Measurements from ENCODE around the gene CREB3L1.
"Not testable (repeated sequence)": the region's sequence is repeated elsewhere in the genome, so short reads cannot be mapped to it uniquely, and the experiment has no call there.

The CREB3L1 gene

DNA sequence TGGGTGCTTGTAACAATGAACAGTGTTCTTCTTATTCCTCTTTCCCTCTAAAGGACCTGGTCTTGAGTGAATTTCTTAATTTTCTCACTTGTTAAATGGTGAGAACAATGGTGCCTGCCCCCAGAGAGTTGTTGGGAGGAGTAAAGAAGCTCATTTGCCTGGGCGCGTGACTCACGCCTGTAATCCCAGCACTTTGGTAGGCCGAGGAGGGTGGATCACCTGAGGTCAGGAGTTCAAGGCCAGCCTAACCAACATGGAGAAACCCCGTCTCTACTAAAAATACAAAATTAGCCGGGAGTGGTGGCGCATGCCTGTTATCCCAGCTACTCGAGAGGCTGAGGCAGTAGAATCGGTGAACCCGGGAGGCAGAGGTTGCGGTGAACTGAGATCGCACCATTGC is 26.6 kb downstream of the CREB3L1 start:
- H3K36me3 Mint-ChIP-seq (ENCODE audit: low read depth); H3K4me3 Mint-ChIP-seq; H3K27ac Mint-ChIP-seq; H3K27me3 Mint-ChIP-seq; H3K9me3 Mint-ChIP-seq; intact Hi-C loops (cut with micrococcal nuclease): not testable (repeated sequence)
- H3K4me1 Mint-ChIP-seq (ENCODE audit: low read depth): peaks cover 42% of the 10 kb centered on the region

DNA sequence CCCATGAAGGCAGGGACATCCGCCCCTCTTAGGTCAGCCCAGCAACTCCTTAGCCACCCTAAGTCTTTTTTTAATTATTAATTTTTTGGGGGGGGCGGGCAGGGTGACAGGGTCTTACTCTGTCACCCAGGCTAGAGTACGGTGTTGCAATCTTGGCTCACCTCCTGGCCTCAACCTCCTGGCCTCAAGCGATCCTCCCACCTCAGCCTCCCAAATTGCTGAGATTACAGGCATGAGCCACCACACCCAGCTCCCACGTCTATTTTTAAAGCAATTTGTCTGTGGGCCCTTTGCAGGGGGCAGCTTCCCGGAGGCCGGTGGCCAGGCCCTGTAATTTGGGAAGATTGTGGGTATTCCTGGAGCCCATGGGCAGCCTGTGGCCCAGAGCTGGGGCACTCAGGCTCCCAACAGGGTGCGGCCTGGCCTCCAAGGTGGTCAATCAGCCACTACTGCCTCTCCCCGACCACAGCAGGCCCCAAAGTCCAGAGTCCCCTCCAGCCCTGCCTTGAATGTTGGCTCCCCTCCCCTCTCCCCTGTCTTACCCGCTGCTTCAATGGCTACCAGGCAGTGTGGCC is 27.2 kb downstream of the CREB3L1 start:
- no peaks in the 10 kb centered on the region for H3K36me3 Mint-ChIP-seq (ENCODE audit: low read depth)
- H3K4me1 Mint-ChIP-seq (ENCODE audit: low read depth): peaks cover 42% of the 10 kb centered on the region
- H3K27me3 Mint-ChIP-seq: peaks cover 5% of the 10 kb centered on the region
- H3K9me3 Mint-ChIP-seq: no peaks in the 10 kb centered on the region
- H3K4me3 Mint-ChIP-seq: no peak overlapping the region
- intact Hi-C loops (cut with micrococcal nuclease): no loop called here
- peak overlapping the region; percentile 56 for H3K27ac Mint-ChIP-seq

DNA sequence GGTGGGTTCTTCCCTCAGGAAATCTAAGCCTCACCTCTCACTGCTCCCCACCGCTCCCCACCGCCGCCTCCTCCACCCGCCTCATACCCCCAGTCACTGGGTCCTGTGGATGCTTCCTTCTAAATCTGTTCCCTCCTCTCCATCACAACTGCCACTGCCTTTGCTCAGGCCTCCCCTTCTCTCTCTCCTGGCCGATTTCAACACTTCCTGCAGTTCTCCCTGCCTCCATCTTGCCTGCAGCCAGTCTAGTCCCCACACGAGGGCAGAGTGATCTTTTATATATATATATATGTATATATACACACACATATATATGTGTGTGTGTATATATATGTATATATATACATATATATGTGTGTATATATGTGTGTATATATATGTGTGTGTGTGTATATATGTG is 27.8 kb downstream of the CREB3L1 start:
- Mint-ChIP-seq H3K4me1 (ENCODE audit: low read depth) (peaks cover 42% of the 10 kb centered on the region), H3K27me3 (peaks cover 5% of the 10 kb centered on the region), H3K9me3 (no peaks in the 10 kb centered on the region), H3K36me3 (ENCODE audit: low read depth) (no peaks in the 10 kb centered on the region), H3K27ac (peak overlapping the region; percentile 56), H3K4me3 (no peak overlapping the region)
- intact Hi-C loops (cut with micrococcal nuclease): no loop called here

DNA sequence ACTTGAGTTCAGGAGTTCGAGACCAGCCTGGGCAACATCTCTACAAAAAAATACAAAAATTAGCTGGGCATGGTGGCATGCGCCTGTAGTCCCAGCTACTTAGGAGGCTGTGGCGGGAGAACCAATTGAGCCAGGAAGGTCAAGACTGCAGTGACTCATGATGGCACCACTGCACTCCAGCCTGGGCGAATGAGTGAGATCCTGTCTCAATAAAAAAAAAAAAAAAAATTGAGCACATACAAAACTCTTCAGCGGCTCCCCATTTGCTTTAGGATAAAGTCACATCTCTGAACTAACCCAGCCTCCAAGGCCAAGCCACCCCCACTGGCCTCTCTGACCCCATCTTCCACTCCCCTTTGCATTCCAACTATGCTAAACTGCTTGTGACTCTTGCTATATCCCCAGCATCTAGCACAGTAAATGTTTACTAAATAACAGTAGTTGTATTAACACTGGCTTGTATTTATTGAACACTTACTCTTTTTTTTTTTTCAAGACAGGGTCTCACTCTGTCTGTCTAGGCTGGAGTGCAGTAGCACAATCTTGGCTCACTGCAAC is 28.9 kb downstream of the CREB3L1 start:
- Mint-ChIP-seq H3K27ac (no peak overlapping the region), H3K4me3 (peak overlapping the region; percentile 30), H3K27me3 (peaks cover 5% of the 10 kb centered on the region), H3K36me3 (ENCODE audit: low read depth) (no peaks in the 10 kb centered on the region), H3K9me3 (no peaks in the 10 kb centered on the region), H3K4me1 (ENCODE audit: low read depth) (peaks cover 42% of the 10 kb centered on the region)
- intact Hi-C loops (cut with micrococcal nuclease): no loop called here

DNA sequence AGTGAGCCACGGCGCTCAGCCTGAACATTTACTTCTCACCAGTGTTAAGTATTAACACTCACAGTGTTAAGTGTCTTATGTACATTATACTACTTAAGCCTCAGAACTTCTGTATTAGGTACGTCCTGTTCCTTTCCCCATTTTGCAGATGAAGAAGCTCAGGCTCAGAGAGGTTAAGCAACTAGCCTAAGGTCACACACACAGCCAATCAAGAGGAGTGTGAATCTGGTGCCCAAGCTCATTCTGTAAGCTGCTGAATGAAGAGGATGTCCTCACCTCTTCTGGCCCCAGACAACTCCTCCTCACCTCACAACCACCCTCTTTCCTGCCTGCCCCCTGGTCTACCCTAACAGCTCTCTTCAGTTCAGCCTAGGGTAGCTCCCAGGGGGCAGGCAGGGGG is 29.9 kb downstream of the CREB3L1 start:
- no peaks in the 10 kb centered on the region for H3K9me3 Mint-ChIP-seq
- no peak overlapping the region for H3K4me3 Mint-ChIP-seq
- peaks cover 39% of the 10 kb centered on the region for H3K4me1 Mint-ChIP-seq (ENCODE audit: low read depth)
- intact Hi-C loops (cut with micrococcal nuclease): no loop called here
- no peak overlapping the region for H3K27ac Mint-ChIP-seq
- H3K36me3 Mint-ChIP-seq (ENCODE audit: low read depth): no peaks in the 10 kb centered on the region
- peaks cover 5% of the 10 kb centered on the region for H3K27me3 Mint-ChIP-seq

DNA sequence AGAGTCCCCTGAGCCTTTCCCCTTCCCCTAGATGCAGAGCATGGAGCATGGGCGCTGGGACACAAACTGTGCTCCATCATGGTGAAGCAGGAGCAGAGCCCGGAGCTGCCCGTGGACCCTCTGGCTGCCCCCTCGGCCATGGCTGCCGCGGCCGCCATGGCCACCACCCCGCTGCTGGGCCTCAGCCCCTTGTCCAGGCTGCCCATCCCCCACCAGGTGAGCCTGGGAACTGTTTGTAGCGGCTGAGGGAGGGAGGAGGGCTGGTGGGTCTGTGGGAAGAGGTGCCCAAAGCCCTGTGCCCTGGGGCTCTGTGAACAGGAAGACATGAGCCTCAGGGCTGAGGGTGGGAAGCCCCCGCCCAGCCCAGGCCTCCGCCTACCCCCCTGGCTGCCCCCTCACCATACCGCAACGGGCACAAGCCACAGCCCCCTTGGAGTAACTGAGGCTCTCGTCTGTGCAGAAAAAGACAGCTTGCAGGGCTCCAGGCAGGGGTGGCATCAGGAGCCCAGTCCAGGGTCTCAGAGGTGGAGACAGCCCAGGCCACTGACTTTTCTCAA is 30.4 kb downstream of the CREB3L1 start:
- Mint-ChIP-seq H3K4me3 (no peak overlapping the region), H3K4me1 (ENCODE audit: low read depth) (peaks cover 34% of the 10 kb centered on the region), H3K9me3 (no peaks in the 10 kb centered on the region), H3K36me3 (ENCODE audit: low read depth) (no peaks in the 10 kb centered on the region), H3K27me3 (peaks cover 5% of the 10 kb centered on the region), H3K27ac (no peak overlapping the region)
- intact Hi-C loops (cut with micrococcal nuclease): loop anchor here (1.0 kb wide), 1 partner anchor 69 kb away; no protein-coding TSS in a partner anchor

DNA sequence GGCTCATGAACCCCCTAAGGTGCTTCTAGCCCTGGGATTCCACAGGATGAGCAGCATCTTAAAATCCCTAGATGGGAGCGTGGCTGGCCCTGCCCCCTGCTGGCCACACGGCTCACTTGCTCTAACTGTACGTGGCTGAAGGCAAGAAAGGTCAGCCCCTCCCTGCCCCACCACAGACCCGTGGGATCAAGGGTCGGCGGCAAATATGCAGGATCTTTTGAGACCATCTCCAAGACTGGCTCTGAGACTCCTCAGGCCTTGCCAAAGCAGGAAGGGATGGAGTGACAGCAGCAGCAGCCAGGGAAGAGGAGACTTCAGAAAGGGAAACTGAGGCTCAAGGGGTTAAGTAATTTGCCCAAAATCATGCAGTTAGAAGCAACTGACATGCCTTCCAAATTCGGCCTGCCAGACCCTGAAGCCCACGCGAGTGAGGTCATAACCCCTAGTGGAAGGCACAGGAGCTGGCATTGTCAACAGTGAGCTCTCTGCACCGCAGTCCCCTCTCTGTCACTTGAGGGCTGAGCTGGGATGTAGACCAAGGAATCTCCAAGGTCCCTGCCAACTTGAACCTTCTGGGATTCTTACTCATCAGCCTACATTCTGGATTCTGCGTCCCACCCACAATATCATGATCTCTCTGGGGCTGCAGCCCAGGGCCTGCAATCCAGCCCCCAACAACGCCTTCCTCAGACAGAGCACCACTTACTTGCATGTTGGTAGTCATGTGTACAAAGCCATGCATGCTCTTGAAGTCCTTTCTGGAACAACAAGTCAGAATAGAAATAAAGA is 31.4 kb downstream of the CREB3L1 start:
- peaks cover 5% of the 10 kb centered on the region for H3K27me3 Mint-ChIP-seq
- intact Hi-C loops (cut with micrococcal nuclease): loop anchor here (1.0 kb wide), 1 partner anchor 70 kb away; no protein-coding TSS in a partner anchor
- no peak overlapping the region for H3K27ac Mint-ChIP-seq
- H3K4me3 Mint-ChIP-seq: no peak overlapping the region
- H3K36me3 Mint-ChIP-seq (ENCODE audit: low read depth): no peaks in the 10 kb centered on the region
- peaks cover 32% of the 10 kb centered on the region for H3K4me1 Mint-ChIP-seq (ENCODE audit: low read depth)
- no peaks in the 10 kb centered on the region for H3K9me3 Mint-ChIP-seq

DNA sequence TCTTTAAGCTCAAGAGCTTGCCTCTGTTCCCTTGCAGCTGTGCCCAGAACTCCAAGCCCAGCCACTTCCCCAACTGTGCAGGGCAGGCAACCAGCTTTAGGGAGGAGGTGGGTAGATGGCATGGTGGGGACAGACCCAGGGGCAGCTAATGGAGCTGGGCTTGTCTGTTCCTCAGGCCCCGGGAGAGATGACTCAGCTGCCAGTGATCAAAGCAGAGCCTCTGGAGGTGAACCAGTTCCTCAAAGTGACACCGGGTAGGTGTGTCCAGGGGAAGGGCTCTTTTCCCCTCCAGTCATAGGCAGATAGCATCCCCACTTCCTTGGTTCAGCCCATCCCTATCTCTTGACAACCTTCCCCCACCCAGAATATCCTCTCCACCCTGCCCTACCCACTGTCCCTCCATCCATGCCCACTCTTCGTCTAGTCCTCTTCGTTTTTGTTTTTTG is 32.4 kb downstream of the CREB3L1 start:
- Mint-ChIP-seq H3K9me3 (no peaks in the 10 kb centered on the region), H3K4me1 (ENCODE audit: low read depth) (peaks cover 33% of the 10 kb centered on the region), H3K27ac (no peak overlapping the region), H3K4me3 (no peak overlapping the region), H3K36me3 (ENCODE audit: low read depth) (no peaks in the 10 kb centered on the region), H3K27me3 (peaks cover 5% of the 10 kb centered on the region)
- intact Hi-C loops (cut with micrococcal nuclease): loop anchor here (10.0 kb wide), 1 partner anchor 185 kb away; the partner anchor contains the start of gene PHF21A

DNA sequence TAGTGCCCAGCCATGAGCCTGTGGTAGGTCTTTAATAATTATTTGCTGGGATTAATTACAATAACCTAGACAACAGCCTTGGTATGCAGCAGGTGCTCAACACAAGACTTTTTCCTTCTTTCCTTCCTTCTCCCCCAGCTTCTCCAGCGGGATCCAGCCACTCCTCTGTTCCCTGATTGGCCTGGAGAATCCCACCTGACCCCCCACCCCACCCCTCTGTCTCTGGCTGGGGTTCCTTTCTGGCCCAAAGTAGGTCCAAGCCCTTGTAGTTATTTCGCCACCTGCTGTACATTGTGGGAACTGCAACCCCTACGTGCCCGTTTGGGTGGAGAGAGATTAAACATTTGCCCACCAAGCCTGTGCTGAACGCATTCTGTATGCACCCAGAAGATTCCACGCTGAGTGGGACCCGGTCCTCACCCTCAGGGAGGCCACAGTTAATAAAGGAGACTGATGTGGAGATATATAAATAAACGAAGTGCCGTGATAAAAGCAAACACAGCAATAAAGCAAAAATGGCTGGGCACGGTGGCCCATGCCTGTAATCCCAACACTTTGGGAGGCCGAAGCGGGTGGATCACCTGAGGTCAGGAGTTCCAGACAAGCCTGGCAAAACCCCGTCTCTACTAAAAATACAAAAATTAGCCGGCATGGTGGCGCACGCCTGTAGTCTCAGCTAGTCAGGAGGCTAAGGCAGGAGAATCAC is 37.7 kb downstream of the CREB3L1 start:
- Mint-ChIP-seq H3K36me3 (ENCODE audit: low read depth) (no peaks in the 10 kb centered on the region), H3K4me1 (ENCODE audit: low read depth) (peaks cover 44% of the 10 kb centered on the region), H3K9me3 (no peaks in the 10 kb centered on the region), H3K4me3 (no peak overlapping the region), H3K27me3 (no peaks in the 10 kb centered on the region), H3K27ac (peak overlapping the region; percentile 23)
- intact Hi-C loops (cut with micrococcal nuclease): loop anchor here (10.0 kb wide), 1 partner anchor 190 kb away; the partner anchor contains the start of gene PHF21A

DNA sequence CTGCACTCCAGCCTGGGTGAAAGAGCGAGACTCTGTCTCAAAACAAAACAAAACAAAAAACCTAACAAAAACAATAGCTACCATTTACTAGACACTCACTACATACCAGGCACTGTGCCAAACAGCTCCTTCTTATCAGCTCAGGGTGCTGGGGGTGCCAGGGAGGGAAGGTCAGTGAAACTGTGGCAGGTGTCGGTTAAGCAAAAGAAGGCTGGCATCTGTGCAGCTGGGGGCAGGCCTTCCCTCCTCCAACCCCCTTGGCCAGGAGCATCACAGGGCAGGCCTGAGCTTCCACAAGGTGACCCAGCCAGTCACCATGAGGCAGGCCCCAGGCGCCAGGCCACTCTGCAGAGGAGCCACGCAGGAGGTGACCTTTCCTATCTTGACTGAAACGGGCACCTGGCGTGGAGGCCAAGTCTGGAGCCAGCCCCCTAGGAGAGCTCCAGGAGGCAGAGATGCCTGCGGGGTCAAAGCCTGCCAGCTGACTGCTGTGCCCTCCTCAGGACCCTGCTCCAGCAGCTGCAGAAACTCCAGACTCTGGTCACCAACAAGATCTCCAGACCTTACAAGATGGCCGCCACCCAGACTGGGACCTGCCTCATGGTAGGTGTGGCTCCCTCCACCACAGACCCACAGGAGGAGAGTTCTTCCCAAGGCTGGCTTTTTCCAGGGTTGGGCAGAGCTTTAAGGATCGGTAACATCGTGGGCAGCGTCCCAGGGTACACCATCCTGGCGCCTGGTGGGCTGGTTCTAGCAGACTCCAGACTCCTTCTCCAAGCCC is 38.5 kb downstream of the CREB3L1 start:
- Mint-ChIP-seq H3K9me3 (no peaks in the 10 kb centered on the region), H3K4me1 (ENCODE audit: low read depth) (peaks cover 50% of the 10 kb centered on the region), H3K27me3 (no peaks in the 10 kb centered on the region), H3K4me3 (no peak overlapping the region), H3K36me3 (ENCODE audit: low read depth) (no peaks in the 10 kb centered on the region), H3K27ac (no peak overlapping the region)
- intact Hi-C loops (cut with micrococcal nuclease): loop anchor here (10.0 kb wide), 1 partner anchor 191 kb away; the partner anchor contains the start of gene PHF21A

DNA sequence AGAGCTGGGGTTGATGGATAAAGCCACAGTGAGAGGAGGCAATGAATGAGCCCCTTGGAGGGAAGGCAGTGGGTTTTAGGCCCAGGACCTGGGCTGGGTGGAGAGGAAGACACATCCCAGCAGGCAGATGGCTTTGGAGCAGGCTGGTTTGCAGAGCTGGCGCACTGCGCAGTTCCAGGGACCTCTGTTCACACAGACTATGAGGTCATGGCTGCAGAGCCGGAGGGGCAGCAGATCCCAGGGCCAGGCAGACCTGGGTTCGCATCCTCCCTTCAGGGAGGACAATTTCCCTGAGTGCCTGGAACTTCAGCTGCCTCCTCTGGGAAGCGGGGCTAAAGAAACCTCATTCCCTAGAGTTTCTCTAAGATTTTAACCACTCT is 41.6 kb downstream of the CREB3L1 start:
- Mint-ChIP-seq H3K36me3 (ENCODE audit: low read depth) (no peaks in the 10 kb centered on the region), H3K4me3 (peak overlapping the region; percentile 44), H3K27ac (peak overlapping the region; percentile 79), H3K27me3 (no peaks in the 10 kb centered on the region), H3K9me3 (no peaks in the 10 kb centered on the region), H3K4me1 (ENCODE audit: low read depth) (peaks cover 70% of the 10 kb centered on the region)
- intact Hi-C loops (cut with micrococcal nuclease): loop anchor here (10.0 kb wide), 1 partner anchor 194 kb away; the partner anchor contains the start of gene PHF21A

DNA sequence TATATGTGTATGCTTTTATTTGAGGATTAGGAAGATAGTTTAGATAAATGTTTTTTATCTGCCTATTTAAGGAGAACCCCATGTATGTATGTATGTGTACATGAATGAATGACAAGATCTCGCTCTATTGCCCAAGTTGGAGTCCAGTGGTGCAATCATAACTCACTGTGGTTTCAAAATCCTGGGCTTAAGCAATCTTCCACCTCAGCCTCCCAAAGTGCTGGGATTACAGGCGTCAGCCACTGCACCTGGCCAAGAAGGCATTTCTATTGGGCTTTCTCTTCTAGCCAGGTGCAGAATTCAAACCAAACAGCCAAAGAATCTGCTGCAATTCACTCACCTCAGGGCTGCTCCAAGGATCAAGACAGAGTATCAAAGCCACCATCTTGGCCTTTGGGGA is 44.3 kb downstream of the CREB3L1 start:
- no peaks in the 10 kb centered on the region for H3K36me3 Mint-ChIP-seq (ENCODE audit: low read depth)
- H3K4me1 Mint-ChIP-seq (ENCODE audit: low read depth): peaks cover 69% of the 10 kb centered on the region
- no peaks in the 10 kb centered on the region for H3K9me3 Mint-ChIP-seq
- peaks cover 10% of the 10 kb centered on the region for H3K27me3 Mint-ChIP-seq
- no peak overlapping the region for H3K27ac Mint-ChIP-seq
- intact Hi-C loops (cut with micrococcal nuclease): no loop called here
- no peak overlapping the region for H3K4me3 Mint-ChIP-seq

DNA sequence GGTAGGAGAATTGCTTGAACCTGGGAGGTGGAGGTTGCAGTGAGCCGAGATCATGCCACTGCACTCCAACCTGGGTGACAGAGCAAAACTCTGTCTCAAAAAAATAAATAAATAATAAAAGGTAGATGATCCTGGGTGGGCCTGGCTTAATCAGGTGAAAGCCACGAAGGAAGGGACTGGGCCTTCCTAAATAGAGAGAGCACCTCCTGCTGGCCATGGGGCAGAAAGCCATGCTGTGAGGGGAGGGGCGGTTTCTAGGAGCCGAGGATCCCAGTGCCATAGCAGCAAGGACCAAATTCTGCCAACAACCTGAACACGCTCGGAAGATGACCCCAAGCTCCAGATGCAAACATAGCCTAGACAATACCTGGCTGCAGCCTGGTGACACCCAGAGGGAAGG is 45.3 kb downstream of the CREB3L1 start:
- intact Hi-C loops (cut with micrococcal nuclease): no loop called here
- peaks cover 15% of the 10 kb centered on the region for H3K27me3 Mint-ChIP-seq
- peaks cover 63% of the 10 kb centered on the region for H3K4me1 Mint-ChIP-seq (ENCODE audit: low read depth)
- no peak overlapping the region for H3K4me3 Mint-ChIP-seq
- H3K36me3 Mint-ChIP-seq (ENCODE audit: low read depth): no peaks in the 10 kb centered on the region
- no peaks in the 10 kb centered on the region for H3K9me3 Mint-ChIP-seq
- H3K27ac Mint-ChIP-seq: no peak overlapping the region
